GM23248 (cell line): Measurements from ENCODE around the gene COX8A. TPM values are rescaled to one million over a fixed set of nuclear protein-coding genes. Genes with fewer than 3 reads are reported as not detected.

Source experiments
- DNase-seq: peaks from one replicate; pipeline ENCODE4 v3.0.0-alpha.2; 2015
- H2AFZ ChIP-seq: fragments of 200-600 bp; sonication (generic); 2 replicates; pipeline ENCODE4 v1.6.1; 2016; ENCODE audit warnings: antibody characterized with exemption
- H3F3A ChIP-seq: fragments of 200-600 bp; sonication (generic); 2 replicates; pipeline ENCODE4 v1.6.1; 2016; ENCODE audit warnings: mild to moderate bottlenecking, antibody characterized with exemption, mixed run types; ENCODE audit not compliant: insufficient read depth
- H3K27ac ChIP-seq: fragments of 200-600 bp; sonication (generic); 2 replicates; pipeline ENCODE4 v1.5.1; 2016; ENCODE audit warnings: mild to moderate bottlenecking
- H3K27me3 ChIP-seq: fragments of 200-600 bp; sonication (generic); replicated peaks from 2 replicates; pipeline ENCODE4 v1.6.1; 2016; ENCODE audit warnings: mild to moderate bottlenecking; ENCODE audit not compliant: insufficient read depth
- H3K36me3 ChIP-seq: fragments of 200-600 bp; sonication (generic); 2 replicates; pipeline ENCODE4 v1.6.1; 2016; ENCODE audit warnings: low read depth, mild to moderate bottlenecking
- H3K4me1 ChIP-seq: fragments of 200-600 bp; sonication (generic); 2 replicates; pipeline ENCODE4 v1.6.1; 2016; ENCODE audit warnings: mild to moderate bottlenecking; ENCODE audit not compliant: insufficient read depth
- H3K4me2 ChIP-seq: fragments of 200-600 bp; sonication (generic); one replicate; pipeline ENCODE4 v1.6.1; 2016; ENCODE audit warnings: mild to moderate bottlenecking; ENCODE audit not compliant: unreplicated experiment
- H3K4me3 ChIP-seq: fragments of 200-600 bp; sonication (generic); 2 replicates; pipeline ENCODE4 v1.5.1; 2016; ENCODE audit warnings: mild to moderate bottlenecking
- H3K79me2 ChIP-seq: fragments of 200-600 bp; sonication (generic); 2 replicates; pipeline ENCODE4 v1.6.1; 2016; ENCODE audit warnings: mild to moderate bottlenecking; ENCODE audit not compliant: insufficient read depth
- H3K9ac ChIP-seq: fragments of 200-600 bp; sonication (generic); 2 replicates; pipeline ENCODE4 v1.6.1; 2016; ENCODE audit warnings: mild to moderate bottlenecking
- H3K9me2 ChIP-seq: fragments of 200-600 bp; sonication (generic); 2 replicates; pipeline ENCODE4 v1.6.1; 2016; ENCODE audit warnings: mixed run types, mild to moderate bottlenecking, moderate library complexity; ENCODE audit not compliant: insufficient read depth
- H3K9me3 ChIP-seq: fragments of 200-600 bp; sonication (generic); one replicate; pipeline ENCODE4 v1.6.1; 2017; ENCODE audit warnings: low read depth
- H4K20me1 ChIP-seq: fragments of 200-600 bp; sonication (generic); 2 replicates; pipeline ENCODE4 v1.6.0; 2016; ENCODE audit not compliant: insufficient read depth
- EZH2 ChIP-seq: fragments of 200-600 bp; sonication (generic); IDR thresholded peaks from 2 replicates; pipeline ENCODE4 v1.6.1; 2018; ENCODE audit warnings: antibody characterized with exemption, mild to moderate bottlenecking; ENCODE audit not compliant: insufficient read depth, poor library complexity, severe bottlenecking
- EZH2phosphoT487 ChIP-seq: fragments of 200-600 bp; sonication (generic); IDR thresholded peaks from 2 replicates; pipeline ENCODE4 v1.6.1; 2018; ENCODE audit warnings: antibody characterized with exemption, moderate library complexity, mild to moderate bottlenecking, low read depth; ENCODE audit not compliant: insufficient read depth
- WGBS, 2 experiments: methylation state at CpG; one replicate each; pipeline ENCODE4 v1.1.6; 2015 to 2017; ENCODE audit warnings: low lambda C conversion rate in 2 of 2, low coverage in 1 of 2; ENCODE audit errors: missing lambda C conversion rate in 2 of 2; 5-methylcytosine and 5-hydroxymethylcytosine counted together
- in situ Hi-C: fragments of 300-500 bp; cut with MboI; formaldehyde crosslinking; loops from 2 replicates; pipeline ENCODE4 v1.15.0; 2020
- polyA plus RNA-seq: library from polyadenylated mRNA; unstranded; fragments of >200 nt; fragmentation: Nextera tagmentation; extraction: Ambion mirVana; gene quantifications from 2 replicates; pipeline ENCODE4 v1.2.1, GENCODE V29; 2016
- total RNA-seq: library from RNA; depleted of rRNA; stranded (reverse); fragments of >200 nt; shearing (Covaris generic); gene quantifications from 2 replicates; pipeline ENCODE4 v1.2.3, GENCODE V29; 2014

Gene COX8A
- total and polyA plus RNA-seq, 2 experiments from 2014 or later: 388 to 397 TPM

GRCh38 chr11:64009710-64010109 lies 35.3 kb downstream of the COX8A start:
- Histone ChIP-seq H3K4me3 (no peak overlapping the region), H3K9ac (no peak overlapping the region), H4K20me1 (no peaks in the 10 kb centered on the region), H3K79me2 (no peaks in the 10 kb centered on the region), H3K9me2 (no peaks in the 10 kb centered on the region), H3F3A (0 out of 2 replicates have a peak, but pooled peaks cover 5% of the 10 kb centered on the region), H3K36me3 (no peaks in the 10 kb centered on the region), H3K9me3 (no peaks in the 10 kb centered on the region), H3K27me3 (no peaks in the 10 kb centered on the region), H3K27ac (no peak overlapping the region), H3K4me1 (peaks cover 4% of the 10 kb centered on the region; the same call in 1 of the 2 replicates), H2AFZ (no peak overlapping the region), H3K4me2 (no peak overlapping the region)
- WGBS, 2 experiments: 94 to 95% methylated on average over 8 of the region's 8 CpGs
- no peak for TF ChIP-seq EZH2phosphoT487
- no peak for TF ChIP-seq EZH2
- no peak for DNase-seq
- in situ Hi-C loops: loop anchor here (10.0 kb wide), 1 partner anchor 135 kb away; no protein-coding TSS in a partner anchor

DNA sequence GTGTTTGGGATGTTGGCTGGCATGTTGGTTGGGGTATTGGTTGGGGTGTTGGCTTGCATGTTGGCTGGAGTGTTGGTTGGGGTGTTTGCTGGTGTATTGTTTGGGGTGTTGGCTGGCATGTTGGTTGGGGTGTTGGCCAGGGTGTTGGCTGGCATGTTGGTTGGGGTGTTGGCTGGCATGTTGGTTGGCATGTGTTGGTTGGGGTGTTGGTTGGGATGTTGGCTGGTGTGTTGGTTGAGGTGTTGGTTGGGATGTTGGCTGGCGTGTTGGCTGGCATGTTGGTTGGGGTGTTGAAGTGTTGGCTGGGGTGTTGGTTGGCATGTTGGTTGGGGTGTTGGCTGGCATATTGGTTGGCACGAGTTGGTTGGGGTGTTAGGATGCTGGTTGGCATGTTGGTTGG lies 36.4 kb downstream of the COX8A start:
- in situ Hi-C loops: no loop called here
- 0 out of 2 replicates have a peak, but pooled peaks cover 5% of the 10 kb centered on the region for H3F3A ChIP-seq
- H3K4me2 ChIP-seq: no peak overlapping the region
- TF ChIP-seq EZH2phosphoT487 (no peak), EZH2 (no peak)
- H3K27ac ChIP-seq: no peak overlapping the region
- WGBS, 2 experiments: 80 to 93% methylated on average over 1 to 2 of the region's 2 CpGs
- no peaks in the 10 kb centered on the region for H3K9me2 ChIP-seq
- no peaks in the 10 kb centered on the region for H3K9me3 ChIP-seq
- no peaks in the 10 kb centered on the region for H3K36me3 ChIP-seq
- no peak overlapping the region for H3K9ac ChIP-seq
- no peaks in the 10 kb centered on the region for H3K79me2 ChIP-seq
- no peak overlapping the region for H3K4me3 ChIP-seq
- no peaks in the 10 kb centered on the region for H4K20me1 ChIP-seq
- no peaks in the 10 kb centered on the region for H3K27me3 ChIP-seq
- peaks cover 4% of the 10 kb centered on the region; the same call in 1 of the 2 replicates for H3K4me1 ChIP-seq
- DNase-seq: no peak
- H2AFZ ChIP-seq: no peak overlapping the region

- no peak overlapping the region for H3K9ac ChIP-seq
- no peak overlapping the region for H2AFZ ChIP-seq
- no peak overlapping the region for H3K27ac ChIP-seq
- in situ Hi-C loops: no loop called here
- no peak overlapping the region for H3K4me3 ChIP-seq
- no peak overlapping the region for H3K4me2 ChIP-seq
- 87 to 88% methylated on average over 8 of the region's 8 CpGs for WGBS, 2 experiments
- H3K79me2 ChIP-seq: no peaks in the 10 kb centered on the region
- no peaks in the 10 kb centered on the region for H4K20me1 ChIP-seq
- no peaks in the 10 kb centered on the region for H3K9me2 ChIP-seq
- no peak for DNase-seq
- 0 out of 2 replicates have a peak, but pooled peaks cover 5% of the 10 kb centered on the region for H3F3A ChIP-seq
- no peaks in the 10 kb centered on the region for H3K9me3 ChIP-seq
- no peaks in the 10 kb centered on the region for H3K36me3 ChIP-seq
- H3K4me1 ChIP-seq: peaks cover 4% of the 10 kb centered on the region; the same call in 1 of the 2 replicates
- TF ChIP-seq EZH2 (no peak), EZH2phosphoT487 (no peak)
- H3K27me3 ChIP-seq: no peaks in the 10 kb centered on the region
Measured at GRCh38 chr11:64011371-64011770, 37.0 kb downstream of the COX8A start.

DNA sequence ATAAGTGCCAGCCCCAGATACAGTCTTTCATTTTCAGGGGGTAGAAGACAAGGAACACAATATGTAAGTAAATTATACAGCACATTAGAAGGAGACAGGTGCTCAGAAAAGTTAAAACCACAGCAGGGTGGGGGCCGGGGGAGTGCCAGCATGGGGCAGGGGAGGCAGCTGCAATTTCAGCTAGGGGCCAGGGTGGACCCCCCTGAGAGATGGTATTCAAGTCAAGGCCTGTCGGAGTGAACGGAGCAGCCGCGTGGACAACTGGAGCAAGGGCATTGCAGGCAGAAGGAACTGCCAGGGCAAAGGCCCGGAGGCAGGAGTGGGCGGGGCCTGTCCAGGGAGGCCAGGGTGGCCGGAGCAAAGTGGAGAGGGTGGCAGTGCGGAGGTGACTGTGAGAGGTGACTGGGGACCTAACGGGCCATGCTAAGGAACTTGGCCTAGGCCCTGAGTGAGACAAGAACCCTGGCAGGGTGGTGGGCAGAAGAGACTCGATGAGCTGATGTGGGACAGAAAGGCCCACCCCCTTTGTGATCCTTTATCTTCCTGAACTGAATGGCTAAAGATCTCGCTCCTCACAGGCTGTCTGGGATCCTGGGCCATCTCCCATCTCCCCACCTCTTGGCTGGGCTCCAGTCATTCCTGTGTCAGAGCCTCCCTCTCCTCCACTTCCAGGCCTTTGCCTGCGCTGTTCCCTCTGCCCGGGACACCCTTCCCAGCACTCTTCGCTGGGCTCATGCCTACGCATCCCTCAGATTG lies 38.9 kb downstream of the COX8A start:
- Histone ChIP-seq H3K27ac (no peak overlapping the region), H3F3A (no peaks in the 10 kb centered on the region), H3K36me3 (no peaks in the 10 kb centered on the region), H3K4me1 (no peaks in the 10 kb centered on the region), H3K9me3 (no peaks in the 10 kb centered on the region), H3K4me3 (no peak overlapping the region), H4K20me1 (no peaks in the 10 kb centered on the region), H3K4me2 (no peak overlapping the region), H3K9ac (no peak overlapping the region), H3K79me2 (no peaks in the 10 kb centered on the region), H3K9me2 (no peaks in the 10 kb centered on the region), H3K27me3 (no peaks in the 10 kb centered on the region), H2AFZ (no peak overlapping the region)
- TF ChIP-seq EZH2phosphoT487: no peak
- DNase-seq: no peak
- in situ Hi-C loops: no loop called here
- 83 to 92% methylated on average over 16 of the region's 16 CpGs for WGBS, 2 experiments
